PC-3 (cell line): ENCODE measurements around the gene GNA15. TPM values are rescaled to one million over a fixed set of nuclear protein-coding genes. Genes with fewer than 3 reads are reported as not detected.

Experiments used
- ATAC-seq: fragments of 200-7000 bp; cut with Tn5 transposase; 2 replicates; pipeline ENCODE4 v1.9.1; 2020; ENCODE audit warnings: mild to moderate bottlenecking, moderate library complexity
- BruUV-seq: library from RNA; stranded (reverse); fragments of 400-500 nt; replicated peaks from 2 replicates; lab custom pipeline; 2021; lab: Mats Ljungman, UMichigan
- CTCF ChIA-PET: fragments of 300-600 bp; sonication (Branson Sonifier 250); formaldehyde crosslinking; loops from one replicate; lab custom pipeline; 2022; ENCODE audit warnings: antibody characterized with exemption; lab: Charles Lee
- POLR2A ChIA-PET: fragments of 300-600 bp; sonication (Branson Sonifier 250); formaldehyde crosslinking; loops from one replicate; lab custom pipeline; 2022; ENCODE audit warnings: antibody characterized with exemption; ENCODE audit not compliant: unreplicated experiment; lab: Charles Lee
- DNase-seq: peaks from one replicate; pipeline ENCODE4 v3.0.0-alpha.2; 2015
- H2AFZ ChIP-seq: fragments of 300-600 bp; sonication (generic); 2 replicates; pipeline ENCODE4 v1.6.0; 2016; ENCODE audit warnings: antibody characterized with exemption, low read length
- H3F3A ChIP-seq: fragments of 300-600 bp; sonication (generic); one replicate; pipeline ENCODE4 v1.6.0; 2017; ENCODE audit warnings: antibody characterized with exemption, low read length, control low read depth, mild to moderate bottlenecking; ENCODE audit not compliant: unreplicated experiment
- H3K27ac ChIP-seq: fragments of 300-600 bp; sonication (generic); 2 replicates; pipeline ENCODE4 v1.5.1; 2016; ENCODE audit warnings: mild to moderate bottlenecking, low read length
- H3K27me3 ChIP-seq: fragments of 300-600 bp; sonication (generic); 2 replicates; pipeline ENCODE4 v1.6.1; 2016; ENCODE audit warnings: low read length, mixed read lengths
- H3K36me3 ChIP-seq: fragments of 300-600 bp; sonication (generic); 2 replicates; pipeline ENCODE4 v1.6.1; 2016; ENCODE audit warnings: low read depth, mixed run types, low read length, mixed read lengths
- H3K4me1 ChIP-seq: fragments of 300-600 bp; sonication (generic); 2 replicates; pipeline ENCODE4 v1.5.1; 2016; ENCODE audit warnings: low read length; ENCODE audit not compliant: insufficient read depth
- H3K4me2 ChIP-seq: fragments of 300-600 bp; sonication (generic); 2 replicates; pipeline ENCODE4 v1.6.0; 2016; ENCODE audit warnings: low read length
- H3K4me3 ChIP-seq: fragments of 300-600 bp; sonication (generic); 2 replicates; pipeline ENCODE4 v1.5.1; 2016; ENCODE audit warnings: mild to moderate bottlenecking, low read length, mixed read lengths
- H3K79me2 ChIP-seq: fragments of 300-600 bp; sonication (generic); 2 replicates; pipeline ENCODE4 v1.6.1; 2017; ENCODE audit warnings: low read length, mixed read lengths
- H3K9ac ChIP-seq: fragments of 300-600 bp; sonication (generic); 2 replicates; pipeline ENCODE4 v1.6.0; 2016; ENCODE audit warnings: mild to moderate bottlenecking, low read length
- H3K9me2 ChIP-seq: fragments of 300-600 bp; sonication (generic); replicated peaks from 2 replicates; pipeline ENCODE4 v1.6.1; 2016; ENCODE audit warnings: mixed run types, low read length, mixed read lengths
- H3K9me3 ChIP-seq: fragments of 300-600 bp; sonication (generic); 2 replicates; pipeline ENCODE4 v1.6.1; 2016; ENCODE audit warnings: low read length, mixed read lengths
- H4K20me1 ChIP-seq: fragments of 300-600 bp; sonication (generic); 2 replicates; pipeline ENCODE4 v1.6.1; 2016; ENCODE audit warnings: low read length, mixed read lengths
- CTCF ChIP-seq: fragments of 300-600 bp; sonication (generic); conservative IDR thresholded peaks from 2 replicates; pipeline ENCODE4 v1.5.1; 2017; ENCODE audit warnings: antibody characterized with exemption, low read depth, mild to moderate bottlenecking, low read length
- EZH2 ChIP-seq: fragments of 300-600 bp; sonication (generic); IDR thresholded peaks from one replicate; pipeline ENCODE4 v1.6.1; 2017; ENCODE audit warnings: antibody characterized with exemption, mild to moderate bottlenecking, low read length; ENCODE audit not compliant: unreplicated experiment
- EZH2phosphoT487 ChIP-seq: fragments of 300-600 bp; sonication (generic); IDR thresholded peaks from 2 replicates; pipeline ENCODE4 v1.6.1; 2018; ENCODE audit warnings: mild to moderate bottlenecking, antibody characterized with exemption, low read length, borderline replicate concordance
- intact Hi-C: fragments of 100-400 bp; cut with micrococcal nuclease; formaldehyde crosslinking; loops from 2 replicates; pipeline ENCODE4 v1.9.0; 2023
- total RNA-seq: library from RNA; depleted of rRNA; stranded (reverse); fragments of >200 nt; gene quantifications from 2 replicates; pipeline ENCODE4 v1.2.3, GENCODE V29; 2014

Gene GNA15
- total RNA-seq, 1 experiment from 2014 or later: not detected

- Histone ChIP-seq H3K9ac (no peak overlapping the region), H2AFZ (no peak overlapping the region), H3K4me3 (no peak overlapping the region), H3K9me2 (no peaks in the 10 kb centered on the region), H3K36me3 (no peaks in the 10 kb centered on the region), H3K27ac (no peak overlapping the region), H3K27me3 (no peaks in the 10 kb centered on the region), H3K4me1 (no peaks in the 10 kb centered on the region), H3K4me2 (no peak overlapping the region), H4K20me1 (no peaks in the 10 kb centered on the region), H3K9me3 (no peaks in the 10 kb centered on the region), H3F3A (no peaks in the 10 kb centered on the region), H3K79me2 (peaks cover 71% of the 10 kb centered on the region)
- ATAC-seq (no peak), DNase-seq (no peak)
- POLR2A ChIA-PET: no interaction called here
- TF ChIP-seq EZH2 (no peak), CTCF (no peak), EZH2phosphoT487 (no peak)
- BruUV-seq: no TSS peak
- intact Hi-C loops: no loop called here
- CTCF ChIA-PET: no interaction called here
Observed at GRCh38 chr19:3107658-3108057, 28.2 kb upstream of the GNA15 start.

GRCh38 chr19:3108775-3109174 is 27.1 kb upstream of the GNA15 start:
- ChIA-PET POLR2A (no interaction called here), CTCF (interaction anchor here (0.6 to 1.3 kb wide), 3 partner anchors 13 to 146 kb away, joined by 4 to 6 read pairs (median 6); no protein-coding TSS in a partner anchor)
- no peaks in the 10 kb centered on the region for H3F3A ChIP-seq
- peak; percentile 61 for DNase-seq
- peak; percentile 71 for ATAC-seq
- H4K20me1 ChIP-seq: no peaks in the 10 kb centered on the region
- peaks cover 67% of the 10 kb centered on the region for H3K79me2 ChIP-seq
- H3K9ac ChIP-seq: no peak overlapping the region
- no peaks in the 10 kb centered on the region for H3K27me3 ChIP-seq
- no peak overlapping the region for H3K4me2 ChIP-seq
- H3K36me3 ChIP-seq: no peaks in the 10 kb centered on the region
- intact Hi-C loops: no loop called here
- H3K27ac ChIP-seq: no peak overlapping the region
- H3K9me2 ChIP-seq: no peaks in the 10 kb centered on the region
- no peaks in the 10 kb centered on the region for H3K4me1 ChIP-seq
- no TSS peak for BruUV-seq
- no peak overlapping the region for H3K4me3 ChIP-seq
- no peaks in the 10 kb centered on the region for H3K9me3 ChIP-seq
- TF ChIP-seq EZH2phosphoT487 (no peak), CTCF (peak; percentile 88), EZH2 (no peak)
- no peak overlapping the region; the same call in 1 of the 2 replicates for H2AFZ ChIP-seq

GRCh38 chr19:3109491-3109890 is 26.3 kb upstream of the GNA15 start:
- no peaks in the 10 kb centered on the region for H4K20me1 ChIP-seq
- CTCF ChIA-PET: no interaction called here
- no TSS peak for BruUV-seq

More at GRCh38 chr19:3109491-3109890, 26.3 kb upstream of the GNA15 start:
- intact Hi-C loops: no loop called here
- no peak overlapping the region for H3K4me2 ChIP-seq
- H3K4me1 ChIP-seq: no peaks in the 10 kb centered on the region
- no peaks in the 10 kb centered on the region for H3F3A ChIP-seq
- no peaks in the 10 kb centered on the region for H3K36me3 ChIP-seq
- POLR2A ChIA-PET: no interaction called here
- no peak overlapping the region for H3K4me3 ChIP-seq
- H3K27ac ChIP-seq: no peak overlapping the region
- TF ChIP-seq EZH2: no peak
- no peak for TF ChIP-seq CTCF
- TF ChIP-seq EZH2phosphoT487: no peak
- peaks cover 60% of the 10 kb centered on the region for H3K79me2 ChIP-seq
- H3K27me3 ChIP-seq: no peaks in the 10 kb centered on the region
- H2AFZ ChIP-seq: no peak overlapping the region
- no peaks in the 10 kb centered on the region for H3K9me2 ChIP-seq
- H3K9me3 ChIP-seq: no peaks in the 10 kb centered on the region
- no peak overlapping the region for H3K9ac ChIP-seq
- ATAC-seq (no peak), DNase-seq (no peak)
